GM06990 (cell line): ENCODE data around the gene SBNO2.

ENCODE experiments used
- DNase-seq: peaks from one replicate; pipeline ENCODE4 v3.0.0-alpha.2; 2011; ENCODE audit not compliant: insufficient read length; ENCODE audit errors: extremely low read depth
- H3K27me3 ChIP-seq: replicated peaks from 2 replicates; pipeline ENCODE4 v1.6.0; 2011; ENCODE audit warnings: low read length; ENCODE audit not compliant: control insufficient read depth, insufficient read depth
- H3K36me3 ChIP-seq: 2 replicates; pipeline ENCODE4 v1.5.1; 2011; ENCODE audit warnings: low read length; ENCODE audit not compliant: control insufficient read depth, insufficient read depth
- H3K4me3 ChIP-seq: replicated peaks from 2 replicates; pipeline ENCODE4 v1.5.1; 2011; ENCODE audit warnings: low read depth, mild to moderate bottlenecking, control low read depth, low read length
- CTCF ChIP-seq: IDR thresholded peaks from 2 replicates; pipeline ENCODE4 v1.5.1; 2011; ENCODE audit warnings: low read length, control low read depth, mild to moderate bottlenecking, inconsistent platforms; ENCODE audit not compliant: insufficient read depth, poor library complexity, severe bottlenecking

Gene SBNO2

GRCh38 chr19:1084024-1084868 lies 89.8 kb downstream of the SBNO2 start:
- Histone ChIP-seq H3K27me3 (no peaks in the 10 kb centered on the region), H3K36me3 (peaks cover 66% of the 10 kb centered on the region), H3K4me3 (no peak overlapping the region)
- DNase-seq = peak; percentile 18
- no peak for TF ChIP-seq CTCF

- Histone ChIP-seq H3K27me3 (no peaks in the 10 kb centered on the region), H3K4me3 (no peak overlapping the region), H3K36me3 (peaks cover 64% of the 10 kb centered on the region)
- no peak for DNase-seq
- TF ChIP-seq CTCF = no peak
Measured at GRCh38 chr19:1082928-1083816, 90.9 kb downstream of the SBNO2 start.

GRCh38 chr19:1082165-1082927 lies 91.7 kb downstream of the SBNO2 start:
- DNase-seq = peak; percentile 85
- peaks cover 65% of the 10 kb centered on the region for H3K36me3 ChIP-seq

GRCh38 chr19:1081301-1082164 lies 92.5 kb downstream of the SBNO2 start:
- no peak for TF ChIP-seq CTCF
- no peak for DNase-seq
- Histone ChIP-seq H3K27me3 (no peaks in the 10 kb centered on the region), H3K4me3 (no peak overlapping the region), H3K36me3 (peaks cover 60% of the 10 kb centered on the region)

More at GRCh38 chr19:1082165-1082927, 91.7 kb downstream of the SBNO2 start:
- no peaks in the 10 kb centered on the region for H3K27me3 ChIP-seq
- no peak for TF ChIP-seq CTCF
- no peak overlapping the region for H3K4me3 ChIP-seq
